Adrenal gland (tissue), 5 donors: ENCODE measurements around the gene HS3ST2.

Experiments
- POLR2A ChIP-seq, 2 donors: fragments of 450-650 bp; IDR thresholded peaks; one replicate each; pipeline ENCODE4 v1.6.1; 2017; ENCODE audit warnings: antibody characterized with exemption in 2 of 2, mild to moderate bottlenecking in 2 of 2, moderate library complexity in 1 of 2
- TF ChIP-seq, protein P1 (sequence below), 6 experiments: fragments of 450-650 bp in 4 of 6; fragments of 200-600 bp in 2 of 6; sonication (generic) in 1 of 6; IDR thresholded peaks; 1 replicate in 5 of 6; 2 replicates in 1 of 6; pipeline versions ENCODE4 v1.5.1 to v1.8.0; 2016 to 2021; ENCODE audit warnings: antibody characterized with exemption in 6 of 6, mild to moderate bottlenecking in 2 of 6, moderate library complexity in 1 of 6
- donor health status: DM: no; HTN: no; CAD: no.

- TF ChIP-seq, protein P1, sequence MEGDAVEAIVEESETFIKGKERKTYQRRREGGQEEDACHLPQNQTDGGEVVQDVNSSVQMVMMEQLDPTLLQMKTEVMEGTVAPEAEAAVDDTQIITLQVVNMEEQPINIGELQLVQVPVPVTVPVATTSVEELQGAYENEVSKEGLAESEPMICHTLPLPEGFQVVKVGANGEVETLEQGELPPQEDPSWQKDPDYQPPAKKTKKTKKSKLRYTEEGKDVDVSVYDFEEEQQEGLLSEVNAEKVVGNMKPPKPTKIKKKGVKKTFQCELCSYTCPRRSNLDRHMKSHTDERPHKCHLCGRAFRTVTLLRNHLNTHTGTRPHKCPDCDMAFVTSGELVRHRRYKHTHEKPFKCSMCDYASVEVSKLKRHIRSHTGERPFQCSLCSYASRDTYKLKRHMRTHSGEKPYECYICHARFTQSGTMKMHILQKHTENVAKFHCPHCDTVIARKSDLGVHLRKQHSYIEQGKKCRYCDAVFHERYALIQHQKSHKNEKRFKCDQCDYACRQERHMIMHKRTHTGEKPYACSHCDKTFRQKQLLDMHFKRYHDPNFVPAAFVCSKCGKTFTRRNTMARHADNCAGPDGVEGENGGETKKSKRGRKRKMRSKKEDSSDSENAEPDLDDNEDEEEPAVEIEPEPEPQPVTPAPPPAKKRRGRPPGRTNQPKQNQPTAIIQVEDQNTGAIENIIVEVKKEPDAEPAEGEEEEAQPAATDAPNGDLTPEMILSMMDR (IDR thresholded peaks at IDR 0.05) = no peak
- TF ChIP-seq POLR2A (IDR thresholded peaks at IDR 0.05) = no peak
Measured at GRCh38 chr16:22810226-22810625, 3.7 kb upstream of the HS3ST2 start.
